ENCODE data around the gene ABHD2. TPM values are rescaled to one million over a fixed set of nuclear protein-coding genes. Genes with fewer than 3 reads are reported as not detected.

Gene ABHD2
- total RNA-seq, 1 experiment from 2014 or later, result 29.7 TPM

DNA sequence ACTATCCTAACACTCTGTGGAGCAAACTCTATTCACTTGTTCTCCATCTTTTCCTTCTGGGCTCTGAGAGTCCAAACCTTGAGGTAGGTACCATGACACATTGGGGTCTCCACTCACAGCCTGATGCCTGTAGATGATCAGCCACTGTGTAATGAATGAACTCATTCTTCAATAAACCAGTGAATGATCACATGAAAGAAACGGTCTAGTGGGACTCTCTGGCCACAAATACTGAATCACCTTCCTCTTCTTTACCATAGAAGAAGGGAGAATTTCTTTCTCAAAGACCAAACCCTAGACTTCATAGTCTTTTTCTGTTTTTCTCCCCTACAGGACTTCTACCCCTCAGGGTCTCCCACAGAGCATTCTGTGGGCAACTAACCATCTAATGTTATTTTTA lies 20.5 kb upstream of the ABHD2 start:
- H3K4me1 Mint-ChIP-seq, result no peaks in the 10 kb centered on the region
- H3K4me3 Mint-ChIP-seq, result no peak overlapping the region
- peaks cover 2% of the 10 kb centered on the region; the same call in 1 of the 2 replicates for H3K27me3 Mint-ChIP-seq (ENCODE audit: low read depth)
- H3K36me3 Mint-ChIP-seq, result peaks cover 38% of the 10 kb centered on the region
- no peak overlapping the region for H3K27ac Mint-ChIP-seq
- no peak for TF ChIP-seq ZNF219 (CRISPR knock-in tag; IDR thresholded peaks at IDR 0.05; ENCODE audit: borderline replicate concordance)
- TF ChIP-seq, protein P1, sequence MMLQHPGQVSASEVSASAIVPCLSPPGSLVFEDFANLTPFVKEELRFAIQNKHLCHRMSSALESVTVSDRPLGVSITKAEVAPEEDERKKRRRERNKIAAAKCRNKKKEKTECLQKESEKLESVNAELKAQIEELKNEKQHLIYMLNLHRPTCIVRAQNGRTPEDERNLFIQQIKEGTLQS (CRISPR knock-in tag; conservative IDR thresholded peaks at IDR 0.05), result no peak
- no peak for TF ChIP-seq PRRX2 (CRISPR knock-in tag; IDR thresholded peaks at IDR 0.05)
- peaks cover 46% of the 10 kb centered on the region for H3K9me3 Mint-ChIP-seq
- DNase-seq (ENCODE audit: low spot score) (no peak), ATAC-seq (no peak)
- ChIA-PET POLR2A (no interaction called here), CTCF (no interaction called here)

DNA sequence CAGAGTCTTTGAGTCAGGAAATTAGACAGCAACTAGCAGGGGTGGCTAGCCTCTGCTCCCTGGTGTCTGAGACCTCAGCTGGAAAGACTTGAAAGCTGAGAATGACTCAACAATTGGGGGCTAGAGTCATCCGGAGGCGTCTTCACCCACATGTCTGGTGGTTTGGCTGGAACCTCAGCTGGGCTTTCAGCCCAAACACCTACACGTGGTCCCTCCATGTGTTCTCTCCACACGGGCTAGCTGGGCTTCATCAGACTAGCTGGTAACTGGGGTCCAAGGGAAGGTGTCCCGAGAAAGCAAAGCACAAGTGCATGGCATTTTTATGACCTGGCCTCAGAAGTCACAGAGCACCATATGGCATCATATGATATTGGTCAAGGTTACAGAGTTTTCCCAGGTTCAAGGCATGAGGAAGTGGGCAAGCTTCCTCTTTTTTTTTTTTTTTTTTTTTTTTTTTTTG lies 19.9 kb upstream of the ABHD2 start:
- TF ChIP-seq, protein P2, sequence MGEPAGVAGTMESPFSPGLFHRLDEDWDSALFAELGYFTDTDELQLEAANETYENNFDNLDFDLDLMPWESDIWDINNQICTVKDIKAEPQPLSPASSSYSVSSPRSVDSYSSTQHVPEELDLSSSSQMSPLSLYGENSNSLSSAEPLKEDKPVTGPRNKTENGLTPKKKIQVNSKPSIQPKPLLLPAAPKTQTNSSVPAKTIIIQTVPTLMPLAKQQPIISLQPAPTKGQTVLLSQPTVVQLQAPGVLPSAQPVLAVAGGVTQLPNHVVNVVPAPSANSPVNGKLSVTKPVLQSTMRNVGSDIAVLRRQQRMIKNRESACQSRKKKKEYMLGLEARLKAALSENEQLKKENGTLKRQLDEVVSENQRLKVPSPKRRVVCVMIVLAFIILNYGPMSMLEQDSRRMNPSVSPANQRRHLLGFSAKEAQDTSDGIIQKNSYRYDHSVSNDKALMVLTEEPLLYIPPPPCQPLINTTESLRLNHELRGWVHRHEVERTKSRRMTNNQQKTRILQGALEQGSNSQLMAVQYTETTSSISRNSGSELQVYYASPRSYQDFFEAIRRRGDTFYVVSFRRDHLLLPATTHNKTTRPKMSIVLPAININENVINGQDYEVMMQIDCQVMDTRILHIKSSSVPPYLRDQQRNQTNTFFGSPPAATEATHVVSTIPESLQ (CRISPR knock-in tag; IDR thresholded peaks at IDR 0.05), result no peak
- TF ChIP-seq NR2C2 (CRISPR knock-in tag; IDR thresholded peaks at IDR 0.05) (no peak), NFYB (CRISPR knock-in tag; conservative IDR thresholded peaks at IDR 0.05; ENCODE audit: low read depth) (no peak), CREB1 (CRISPR knock-in tag; IDR thresholded peaks at IDR 0.05) (no peak), NFE2L1 (CRISPR knock-in tag; IDR thresholded peaks at IDR 0.05) (no peak), ZNF263 (CRISPR knock-in tag; IDR thresholded peaks at IDR 0.05; ENCODE audit: low read depth) (no peak), ZNF232 (CRISPR knock-in tag; IDR thresholded peaks at IDR 0.05) (no peak), GTF2I (CRISPR knock-in tag; conservative IDR thresholded peaks at IDR 0.05) (no peak)
- TF ChIP-seq, protein P3, sequence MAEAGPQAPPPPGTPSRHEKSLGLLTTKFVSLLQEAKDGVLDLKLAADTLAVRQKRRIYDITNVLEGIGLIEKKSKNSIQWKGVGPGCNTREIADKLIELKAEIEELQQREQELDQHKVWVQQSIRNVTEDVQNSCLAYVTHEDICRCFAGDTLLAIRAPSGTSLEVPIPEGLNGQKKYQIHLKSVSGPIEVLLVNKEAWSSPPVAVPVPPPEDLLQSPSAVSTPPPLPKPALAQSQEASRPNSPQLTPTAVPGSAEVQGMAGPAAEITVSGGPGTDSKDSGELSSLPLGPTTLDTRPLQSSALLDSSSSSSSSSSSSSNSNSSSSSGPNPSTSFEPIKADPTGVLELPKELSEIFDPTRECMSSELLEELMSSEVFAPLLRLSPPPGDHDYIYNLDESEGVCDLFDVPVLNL (CRISPR knock-in tag; IDR thresholded peaks at IDR 0.05; ENCODE audit: borderline replicate concordance, low read depth), result no peak
- TF ChIP-seq, protein P4, sequence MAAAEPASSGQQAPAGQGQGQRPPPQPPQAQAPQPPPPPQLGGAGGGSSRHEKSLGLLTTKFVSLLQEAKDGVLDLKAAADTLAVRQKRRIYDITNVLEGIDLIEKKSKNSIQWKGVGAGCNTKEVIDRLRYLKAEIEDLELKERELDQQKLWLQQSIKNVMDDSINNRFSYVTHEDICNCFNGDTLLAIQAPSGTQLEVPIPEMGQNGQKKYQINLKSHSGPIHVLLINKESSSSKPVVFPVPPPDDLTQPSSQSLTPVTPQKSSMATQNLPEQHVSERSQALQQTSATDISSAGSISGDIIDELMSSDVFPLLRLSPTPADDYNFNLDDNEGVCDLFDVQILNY (CRISPR knock-in tag; IDR thresholded peaks at IDR 0.05), result no peak
- TF ChIP-seq, protein P5, sequence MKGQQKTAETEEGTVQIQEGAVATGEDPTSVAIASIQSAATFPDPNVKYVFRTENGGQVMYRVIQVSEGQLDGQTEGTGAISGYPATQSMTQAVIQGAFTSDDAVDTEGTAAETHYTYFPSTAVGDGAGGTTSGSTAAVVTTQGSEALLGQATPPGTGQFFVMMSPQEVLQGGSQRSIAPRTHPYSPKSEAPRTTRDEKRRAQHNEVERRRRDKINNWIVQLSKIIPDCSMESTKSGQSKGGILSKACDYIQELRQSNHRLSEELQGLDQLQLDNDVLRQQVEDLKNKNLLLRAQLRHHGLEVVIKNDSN (CRISPR knock-in tag; IDR thresholded peaks at IDR 0.05), result no peak
- no peaks in the 10 kb centered on the region for H3K4me1 Mint-ChIP-seq
- H3K9me3 Mint-ChIP-seq, result peaks cover 46% of the 10 kb centered on the region
- H3K27ac Mint-ChIP-seq, result no peak overlapping the region
- H3K4me3 Mint-ChIP-seq, result no peak overlapping the region
- no peak for DNase-seq (ENCODE audit: low spot score)
- CTCF ChIA-PET, result interaction anchor here (1.3 kb wide), 1 partner anchor 61 kb away, joined by 4 read pairs; no protein-coding TSS in a partner anchor
- peaks cover 2% of the 10 kb centered on the region; the same call in 1 of the 2 replicates for H3K27me3 Mint-ChIP-seq (ENCODE audit: low read depth)
- ATAC-seq, result no peak
- peaks cover 38% of the 10 kb centered on the region for H3K36me3 Mint-ChIP-seq
- POLR2A ChIA-PET, result interaction anchor here (0.6 kb wide), 1 partner anchor 1519 kb away, joined by 6 read pairs; no protein-coding TSS in a partner anchor

DNA sequence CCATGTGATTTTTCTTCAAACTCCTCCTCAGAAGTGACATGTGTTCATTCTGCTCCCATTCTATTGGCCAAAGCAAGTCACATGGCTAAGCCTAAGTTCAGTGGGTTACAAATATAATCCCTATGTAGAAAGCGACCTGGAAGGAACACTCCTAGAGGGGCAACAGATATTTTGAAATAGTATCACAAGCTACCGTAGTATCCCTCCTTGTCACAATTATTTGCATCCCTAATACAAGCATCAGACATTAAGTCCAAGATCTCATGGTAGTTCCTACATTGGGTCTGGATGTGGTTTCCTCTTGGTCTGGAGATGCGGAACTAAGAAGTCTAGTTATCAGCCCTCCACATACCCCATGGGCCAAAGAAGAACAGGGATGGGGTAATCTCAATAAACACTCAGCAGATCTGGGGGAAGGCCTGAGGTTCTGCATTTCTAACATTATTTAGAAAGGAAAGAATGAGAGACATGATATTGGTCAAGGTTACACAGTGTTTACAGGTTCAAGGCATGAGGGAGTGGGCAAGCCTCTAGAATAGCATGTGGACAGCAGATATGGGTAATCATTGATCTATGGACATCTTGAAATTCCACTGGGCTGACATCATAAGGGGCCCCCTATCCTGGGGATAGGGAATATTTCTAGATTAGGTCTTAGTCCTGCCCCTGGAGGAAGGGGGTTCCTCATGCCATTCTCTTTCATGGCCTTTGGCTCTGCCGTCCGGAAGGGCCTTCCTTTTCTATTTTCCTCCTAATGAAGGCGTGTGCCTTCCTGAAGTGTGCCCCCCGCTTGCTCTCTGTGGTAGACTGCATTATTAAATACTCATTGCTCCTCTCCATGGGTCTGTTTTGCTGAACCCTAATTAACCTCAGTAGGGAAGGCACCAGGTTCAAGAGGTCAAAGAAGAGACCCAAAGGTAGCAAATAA lies 17.8 kb upstream of the ABHD2 start:
- DNase-seq (ENCODE audit: low spot score) (no peak), ATAC-seq (no peak)
- Mint-ChIP-seq H3K36me3 (peaks cover 38% of the 10 kb centered on the region), H3K4me3 (no peak overlapping the region), H3K27ac (no peak overlapping the region), H3K9me3 (peaks cover 42% of the 10 kb centered on the region), H3K27me3 (ENCODE audit: low read depth) (peaks cover 2% of the 10 kb centered on the region; the same call in 1 of the 2 replicates), H3K4me1 (no peaks in the 10 kb centered on the region)
- POLR2A ChIA-PET, result no interaction called here
- CTCF ChIA-PET, result interaction anchor here (2.0 kb wide), 1 partner anchor 58 kb away, joined by 6 read pairs; no protein-coding TSS in a partner anchor
- TF ChIP-seq, protein P6, sequence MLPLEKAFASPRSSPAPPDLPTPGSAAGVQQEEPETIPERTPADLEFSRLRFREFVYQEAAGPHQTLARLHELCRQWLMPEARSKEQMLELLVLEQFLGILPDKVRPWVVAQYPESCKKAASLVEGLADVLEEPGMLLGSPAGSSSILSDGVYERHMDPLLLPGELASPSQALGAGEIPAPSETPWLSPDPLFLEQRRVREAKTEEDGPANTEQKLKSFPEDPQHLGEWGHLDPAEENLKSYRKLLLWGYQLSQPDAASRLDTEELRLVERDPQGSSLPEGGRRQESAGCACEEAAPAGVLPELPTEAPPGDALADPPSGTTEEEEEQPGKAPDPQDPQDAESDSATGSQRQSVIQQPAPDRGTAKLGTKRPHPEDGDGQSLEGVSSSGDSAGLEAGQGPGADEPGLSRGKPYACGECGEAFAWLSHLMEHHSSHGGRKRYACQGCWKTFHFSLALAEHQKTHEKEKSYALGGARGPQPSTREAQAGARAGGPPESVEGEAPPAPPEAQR (CRISPR knock-in tag; IDR thresholded peaks at IDR 0.05), result no peak
- TF ChIP-seq IRF2 (CRISPR knock-in tag; IDR thresholded peaks at IDR 0.05; ENCODE audit: borderline replicate concordance, low read depth) (no peak), NFATC4 (CRISPR knock-in tag; IDR thresholded peaks at IDR 0.05) (no peak), ZBTB21 (CRISPR knock-in tag; IDR thresholded peaks at IDR 0.05; ENCODE audit: borderline replicate concordance) (no peak), ZNF219 (CRISPR knock-in tag; IDR thresholded peaks at IDR 0.05; ENCODE audit: borderline replicate concordance) (no peak), RELA (CRISPR knock-in tag; IDR thresholded peaks at IDR 0.05; ENCODE audit: borderline replicate concordance) (no peak), ZNF232 (CRISPR knock-in tag; IDR thresholded peaks at IDR 0.05) (no peak)
- TF ChIP-seq, protein P7, sequence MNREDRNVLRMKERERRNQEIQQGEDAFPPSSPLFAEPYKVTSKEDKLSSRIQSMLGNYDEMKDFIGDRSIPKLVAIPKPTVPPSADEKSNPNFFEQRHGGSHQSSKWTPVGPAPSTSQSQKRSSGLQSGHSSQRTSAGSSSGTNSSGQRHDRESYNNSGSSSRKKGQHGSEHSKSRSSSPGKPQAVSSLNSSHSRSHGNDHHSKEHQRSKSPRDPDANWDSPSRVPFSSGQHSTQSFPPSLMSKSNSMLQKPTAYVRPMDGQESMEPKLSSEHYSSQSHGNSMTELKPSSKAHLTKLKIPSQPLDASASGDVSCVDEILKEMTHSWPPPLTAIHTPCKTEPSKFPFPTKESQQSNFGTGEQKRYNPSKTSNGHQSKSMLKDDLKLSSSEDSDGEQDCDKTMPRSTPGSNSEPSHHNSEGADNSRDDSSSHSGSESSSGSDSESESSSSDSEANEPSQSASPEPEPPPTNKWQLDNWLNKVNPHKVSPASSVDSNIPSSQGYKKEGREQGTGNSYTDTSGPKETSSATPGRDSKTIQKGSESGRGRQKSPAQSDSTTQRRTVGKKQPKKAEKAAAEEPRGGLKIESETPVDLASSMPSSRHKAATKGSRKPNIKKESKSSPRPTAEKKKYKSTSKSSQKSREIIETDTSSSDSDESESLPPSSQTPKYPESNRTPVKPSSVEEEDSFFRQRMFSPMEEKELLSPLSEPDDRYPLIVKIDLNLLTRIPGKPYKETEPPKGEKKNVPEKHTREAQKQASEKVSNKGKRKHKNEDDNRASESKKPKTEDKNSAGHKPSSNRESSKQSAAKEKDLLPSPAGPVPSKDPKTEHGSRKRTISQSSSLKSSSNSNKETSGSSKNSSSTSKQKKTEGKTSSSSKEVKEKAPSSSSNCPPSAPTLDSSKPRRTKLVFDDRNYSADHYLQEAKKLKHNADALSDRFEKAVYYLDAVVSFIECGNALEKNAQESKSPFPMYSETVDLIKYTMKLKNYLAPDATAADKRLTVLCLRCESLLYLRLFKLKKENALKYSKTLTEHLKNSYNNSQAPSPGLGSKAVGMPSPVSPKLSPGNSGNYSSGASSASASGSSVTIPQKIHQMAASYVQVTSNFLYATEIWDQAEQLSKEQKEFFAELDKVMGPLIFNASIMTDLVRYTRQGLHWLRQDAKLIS (CRISPR knock-in tag; IDR thresholded peaks at IDR 0.05; ENCODE audit: borderline replicate concordance), result no peak
